ENCODE measurements around the gene ARHGEF11.

GRCh38 chr1:156933136-156933535 is 112.4 kb downstream of the ARHGEF11 start:
- TF ChIP-seq CTCF (IDR thresholded peaks at IDR 0.05; ENCODE audit: low read depth, low read length, poor library complexity, severe bottlenecking) (no peak), EZH2phosphoT487 (IDR thresholded peaks at IDR 0.05; ENCODE audit: borderline replicate concordance, low read length) (no peak)

Measured in DOHH2 (cell line).